Parathyroid adenoma (tissue), 2 donors: ENCODE data around the gene YJEFN3.

Source experiments
- H2AFZ ChIP-seq: fragments of 300-600 bp; sonication (generic); one replicate; pipeline ENCODE4 v1.7.0; 2017; ENCODE audit warnings: antibody characterized with exemption, mild to moderate bottlenecking
- H3K27ac ChIP-seq: fragments of 300-600 bp; sonication (generic); one replicate; pipeline ENCODE4 v1.7.0; 2017
- H3K27me3 ChIP-seq: fragments of 300-600 bp; sonication (generic); one replicate; pipeline ENCODE4 v1.7.0; 2017; ENCODE audit warnings: low read length; ENCODE audit not compliant: control insufficient read depth, insufficient read depth
- H3K36me3 ChIP-seq: fragments of 300-600 bp; sonication (generic); one replicate; pipeline ENCODE4 v1.7.0; 2017; ENCODE audit warnings: low read length; ENCODE audit not compliant: control insufficient read depth, insufficient read depth
- H3K4me1 ChIP-seq: fragments of 300-600 bp; sonication (generic); one replicate; pipeline ENCODE4 v1.7.0; 2017; ENCODE audit warnings: control low read depth
- H3K4me2 ChIP-seq: fragments of 300-600 bp; sonication (generic); one replicate; pipeline ENCODE4 v1.7.0; 2017; ENCODE audit warnings: low read length
- H3K4me3 ChIP-seq: fragments of 300-600 bp; sonication (generic); one replicate; pipeline ENCODE4 v1.7.0; 2017; ENCODE audit warnings: low read depth, low read length
- H3K79me2 ChIP-seq: fragments of 300-600 bp; sonication (generic); one replicate; pipeline ENCODE4 v1.7.0; 2017; ENCODE audit warnings: control low read depth
- H3K9ac ChIP-seq: fragments of 300-600 bp; sonication (generic); one replicate; pipeline ENCODE4 v1.7.0; 2017; ENCODE audit warnings: mild to moderate bottlenecking
- H3K9me3 ChIP-seq: fragments of 300-600 bp; sonication (generic); one replicate; pipeline ENCODE4 v1.7.0; 2017; ENCODE audit warnings: low read length; ENCODE audit not compliant: control insufficient read depth
- CTCF ChIP-seq: fragments of 300-600 bp; sonication (generic); IDR thresholded peaks from one replicate; pipeline ENCODE4 v1.7.0; 2017; ENCODE audit warnings: antibody characterized with exemption, mild to moderate bottlenecking
- donor health status: primary hyperparathyroidism.

YJEFN3 gene

GRCh38 chr19:19502808-19503602 lies 25.7 kb upstream of the YJEFN3 start:
- Histone ChIP-seq H3K4me1 (no peaks in the 10 kb centered on the region), H3K4me2 (no peak overlapping the region), H2AFZ (no peak overlapping the region), H3K27ac (no peak overlapping the region), H3K27me3 (no peaks in the 10 kb centered on the region), H3K36me3 (no peaks in the 10 kb centered on the region), H3K9me3 (no peaks in the 10 kb centered on the region), H3K9ac (no peak overlapping the region), H3K79me2 (peaks cover 19% of the 10 kb centered on the region), H3K4me3 (no peak overlapping the region)
- no peak for TF ChIP-seq CTCF

- Histone ChIP-seq H2AFZ (no peak overlapping the region), H3K4me2 (no peak overlapping the region), H3K79me2 (peaks cover 1% of the 10 kb centered on the region), H3K36me3 (no peaks in the 10 kb centered on the region), H3K27ac (no peak overlapping the region), H3K27me3 (no peaks in the 10 kb centered on the region), H3K9ac (no peak overlapping the region), H3K4me1 (no peaks in the 10 kb centered on the region), H3K9me3 (no peaks in the 10 kb centered on the region), H3K4me3 (no peak overlapping the region)
- TF ChIP-seq CTCF = no peak
These were observed 23.7 kb upstream of the YJEFN3 start for GRCh38 chr19:19504754-19505668.

- H3K36me3 ChIP-seq = no peaks in the 10 kb centered on the region
- no peak overlapping the region for H3K9ac ChIP-seq
These were observed 22.9 kb upstream of the YJEFN3 start for GRCh38 chr19:19505669-19506326.

GRCh38 chr19:19506592-19506991 lies 22.1 kb upstream of the YJEFN3 start:
- Histone ChIP-seq H3K27me3 (no peaks in the 10 kb centered on the region), H3K9me3 (no peaks in the 10 kb centered on the region), H3K36me3 (no peaks in the 10 kb centered on the region), H2AFZ (no peak overlapping the region), H3K4me3 (no peak overlapping the region), H3K79me2 (no peaks in the 10 kb centered on the region), H3K4me2 (no peak overlapping the region), H3K4me1 (no peaks in the 10 kb centered on the region), H3K27ac (no peak overlapping the region), H3K9ac (no peak overlapping the region)
- TF ChIP-seq CTCF = no peak

More at GRCh38 chr19:19505669-19506326, 22.9 kb upstream of the YJEFN3 start:
- Histone ChIP-seq H3K27me3 (no peaks in the 10 kb centered on the region), H3K4me1 (no peaks in the 10 kb centered on the region), H2AFZ (no peak overlapping the region), H3K9me3 (no peaks in the 10 kb centered on the region), H3K4me3 (no peak overlapping the region), H3K27ac (no peak overlapping the region), H3K4me2 (no peak overlapping the region), H3K79me2 (no peaks in the 10 kb centered on the region)
- no peak for TF ChIP-seq CTCF
